LNCAP (cell line): ENCODE results near the gene GSTT4.
A peak's percentile ranks its signal among the peaks of the same experiment; 100 is the strongest.
"Not testable (repeated sequence)": the region's sequence is repeated elsewhere in the genome, so short reads cannot be mapped to it uniquely, and the experiment has no call there.

ENCODE experiments used
- TF ChIP-seq, protein P1 (sequence below): fragments of 450-650 bp; IDR thresholded peaks from 2 replicates; pipeline ENCODE4 v1.5.1; 2017; ENCODE audit warnings: mild to moderate bottlenecking

The GSTT4 gene

DNA sequence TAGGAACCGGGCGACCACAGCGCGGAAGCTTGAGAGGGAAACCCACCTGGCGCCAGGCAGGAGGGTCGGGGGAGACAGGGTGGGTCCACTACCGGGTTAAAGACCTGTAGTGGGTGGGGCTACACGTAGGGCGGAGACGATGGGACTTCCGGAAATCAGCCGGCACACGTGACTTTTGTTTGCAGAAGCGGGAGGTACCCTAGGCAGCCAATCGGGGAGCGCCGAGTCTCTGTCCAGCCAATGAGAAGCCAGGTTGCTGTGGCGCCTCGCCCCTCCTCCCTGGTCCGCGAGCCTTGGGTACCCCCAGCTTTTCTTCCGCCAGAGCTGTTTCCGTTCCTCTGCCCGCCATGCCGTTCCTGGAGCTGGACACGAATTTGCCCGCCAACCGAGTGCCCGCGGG is 38.7 kb downstream of the GSTT4 start, which contains the start of gene DDTL:
DDTL (plus strand) TSS at position 321 of the 400 bp plus-strand sequence; CDS start at position 348, 27 bp downstream.
- TF ChIP-seq, protein P1, sequence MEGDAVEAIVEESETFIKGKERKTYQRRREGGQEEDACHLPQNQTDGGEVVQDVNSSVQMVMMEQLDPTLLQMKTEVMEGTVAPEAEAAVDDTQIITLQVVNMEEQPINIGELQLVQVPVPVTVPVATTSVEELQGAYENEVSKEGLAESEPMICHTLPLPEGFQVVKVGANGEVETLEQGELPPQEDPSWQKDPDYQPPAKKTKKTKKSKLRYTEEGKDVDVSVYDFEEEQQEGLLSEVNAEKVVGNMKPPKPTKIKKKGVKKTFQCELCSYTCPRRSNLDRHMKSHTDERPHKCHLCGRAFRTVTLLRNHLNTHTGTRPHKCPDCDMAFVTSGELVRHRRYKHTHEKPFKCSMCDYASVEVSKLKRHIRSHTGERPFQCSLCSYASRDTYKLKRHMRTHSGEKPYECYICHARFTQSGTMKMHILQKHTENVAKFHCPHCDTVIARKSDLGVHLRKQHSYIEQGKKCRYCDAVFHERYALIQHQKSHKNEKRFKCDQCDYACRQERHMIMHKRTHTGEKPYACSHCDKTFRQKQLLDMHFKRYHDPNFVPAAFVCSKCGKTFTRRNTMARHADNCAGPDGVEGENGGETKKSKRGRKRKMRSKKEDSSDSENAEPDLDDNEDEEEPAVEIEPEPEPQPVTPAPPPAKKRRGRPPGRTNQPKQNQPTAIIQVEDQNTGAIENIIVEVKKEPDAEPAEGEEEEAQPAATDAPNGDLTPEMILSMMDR, result not testable (repeated sequence)

DNA sequence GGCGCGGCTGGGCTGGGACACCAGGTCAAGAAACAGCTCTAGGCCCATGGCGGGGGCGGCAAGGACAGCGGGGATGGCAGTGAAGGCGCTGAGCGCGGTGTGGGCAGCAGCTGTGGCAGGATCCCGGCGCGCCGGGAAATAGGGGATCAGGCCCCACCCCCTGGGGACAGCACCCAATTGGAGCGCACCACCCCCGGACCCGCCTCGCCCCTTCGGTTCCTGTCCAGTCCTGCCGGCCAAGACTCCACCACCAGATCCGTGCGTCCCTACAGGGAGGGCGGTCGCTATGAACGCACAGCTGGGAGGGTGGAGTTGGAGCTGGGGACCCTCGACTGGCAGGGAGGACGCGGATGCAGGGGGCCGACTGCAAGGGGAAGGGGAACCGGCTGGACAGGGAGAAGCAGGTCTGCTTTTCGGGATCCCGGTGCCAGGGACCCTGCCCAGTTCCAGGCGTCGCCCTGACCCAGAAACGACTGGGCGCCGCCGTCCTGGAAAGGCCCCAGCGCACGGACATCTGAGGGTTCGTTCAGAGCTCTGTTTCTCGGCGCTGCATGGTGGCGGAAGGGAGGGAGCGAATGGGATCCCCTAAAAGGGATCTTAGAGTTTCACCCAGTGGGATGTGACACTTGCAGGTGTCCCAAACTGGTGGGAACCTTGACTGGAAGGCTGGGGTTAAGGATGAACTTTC is 44.0 kb downstream of the GSTT4 start, which contains the start of gene GSTT2B:
GSTT2B (minus strand) TSS at position 112 of the 688 bp plus-strand sequence; CDS start at position 48, 64 bp downstream.
- TF ChIP-seq, protein P1, result not testable (repeated sequence)

DNA sequence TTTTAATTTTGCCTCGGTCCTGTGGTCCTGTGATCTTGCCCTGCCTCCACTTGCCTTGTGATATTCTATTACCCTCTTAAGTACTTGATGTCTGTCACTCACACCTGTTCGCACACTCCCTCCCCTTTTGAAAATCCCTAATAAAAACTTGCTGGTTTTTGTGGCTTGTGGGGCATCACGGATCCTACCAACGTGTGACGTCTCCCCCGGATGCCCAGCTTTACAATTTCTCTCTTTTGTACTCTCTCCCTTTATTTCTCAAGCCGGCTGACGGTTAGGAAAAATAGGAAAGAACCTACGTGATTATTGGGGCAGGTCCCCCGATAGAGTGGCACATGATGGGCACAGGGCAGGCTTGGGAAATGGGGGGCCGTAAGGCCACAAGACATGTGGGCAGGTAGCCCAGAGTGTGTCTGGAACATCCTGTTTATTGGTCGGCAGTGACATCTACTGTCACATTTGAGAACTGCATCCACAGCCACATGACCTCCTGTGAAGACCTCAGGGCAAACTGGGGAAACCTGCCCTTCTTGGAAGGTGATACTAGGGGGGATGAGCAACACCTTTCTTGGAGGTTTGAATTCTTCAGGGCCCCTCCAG is 48.9 kb downstream of the GSTT4 start:
- TF ChIP-seq, protein P1, result peak; percentile 72
